Renal cortical epithelial cell (primary cell): ENCODE data around the gene PDLIM5. TPM values are rescaled to one million over a fixed set of nuclear protein-coding genes. Genes with fewer than 3 reads are reported as not detected.
"Not testable (repeated sequence)": the region's sequence is repeated elsewhere in the genome, so short reads cannot be mapped to it uniquely, and the experiment has no call there.

Experiments used
- DNase-seq: peaks from one replicate; pipeline ENCODE4 v3.0.0-alpha.2; 2011; ENCODE audit warnings: low read depth
- total RNA-seq: library from RNA; depleted of rRNA; stranded (reverse); fragments of >200 nt; gene quantifications from 2 replicates; pipeline ENCODE4 v1.2.3, GENCODE V29; 2014

PDLIM5 gene
- total RNA-seq, 1 donor from 2014 or later, result 96.0 TPM

GRCh38 chr4:94591289-94591688 is 139.5 kb downstream of the PDLIM5 start:
- DNase-seq, result no peak

GRCh38 chr4:94595013-94595412 is 143.3 kb downstream of the PDLIM5 start:
- no peak for DNase-seq

- DNase-seq, result peak; percentile 78
These were observed 144.2 kb downstream of the PDLIM5 start for GRCh38 chr4:94595880-94596483.

GRCh38 chr4:94598758-94599157 is 147.0 kb downstream of the PDLIM5 start:
- no peak for DNase-seq

- peak; percentile 25 for DNase-seq
These were observed 151.5 kb downstream of the PDLIM5 start for GRCh38 chr4:94603170-94603747.

- no peak for DNase-seq
These were observed 153.6 kb downstream of the PDLIM5 start for GRCh38 chr4:94605241-94605805.

GRCh38 chr4:94610145-94610544 is 158.4 kb downstream of the PDLIM5 start:
- no peak for DNase-seq

- no peak for DNase-seq
These were observed 161.5 kb downstream of the PDLIM5 start for GRCh38 chr4:94613248-94613647.

GRCh38 chr4:94615451-94615850 is 163.7 kb downstream of the PDLIM5 start:
- no peak for DNase-seq

GRCh38 chr4:94621491-94622080 is 169.8 kb downstream of the PDLIM5 start:
- DNase-seq, result peak; percentile 55

GRCh38 chr4:94623126-94623911 is 171.6 kb downstream of the PDLIM5 start:
- DNase-seq, result no peak

- DNase-seq, result no peak
These were observed 175.2 kb downstream of the PDLIM5 start for GRCh38 chr4:94626942-94627341.

- DNase-seq, result not testable (repeated sequence)
These were observed 177.3 kb downstream of the PDLIM5 start for GRCh38 chr4:94629058-94629457.

GRCh38 chr4:94629837-94630236 is 178.1 kb downstream of the PDLIM5 start:
- no peak for DNase-seq

GRCh38 chr4:94634271-94634670 is 182.5 kb downstream of the PDLIM5 start:
- DNase-seq, result no peak

GRCh38 chr4:94635177-94635576 is 183.4 kb downstream of the PDLIM5 start:
- DNase-seq, result peak; percentile 68

GRCh38 chr4:94636004-94636403 is 184.3 kb downstream of the PDLIM5 start:
- DNase-seq, result no peak

- DNase-seq, result no peak
These were observed 187.6 kb downstream of the PDLIM5 start for GRCh38 chr4:94639298-94639697.

- DNase-seq, result no peak
These were observed 188.4 kb downstream of the PDLIM5 start for GRCh38 chr4:94640151-94640550.

- peak; percentile 93 for DNase-seq
These were observed 190.2 kb downstream of the PDLIM5 start for GRCh38 chr4:94641702-94642560.

GRCh38 chr4:94642561-94642866 is 190.8 kb downstream of the PDLIM5 start:
- DNase-seq, result peak; percentile 83

- no peak for DNase-seq
These were observed 197.0 kb downstream of the PDLIM5 start for GRCh38 chr4:94648699-94649098.
